GM19395 (cell line): ENCODE measurements around the gene BMAL1.
"Not testable (repeated sequence)": the region's sequence is repeated elsewhere in the genome, so short reads cannot be mapped to it uniquely, and the experiment has no call there.

ENCODE experiments used
- ATAC-seq: cut with Tn5 transposase; IDR thresholded peaks from one replicate; pipeline ENCODE4 v1.9.1; 2021; ENCODE audit warnings: mild to moderate bottlenecking, moderate library complexity; ENCODE audit not compliant: unreplicated experiment

The BMAL1 gene

GRCh38 chr11:13436836-13437235 is 159.2 kb downstream of the BMAL1 start:
- ATAC-seq: not testable (repeated sequence)
